Myocyte (in vitro differentiated cells): ENCODE measurements around the gene LEF1. TPM values are rescaled to one million over a fixed set of nuclear protein-coding genes. Genes with fewer than 3 reads are reported as not detected.
"Not testable (repeated sequence)": the region's sequence is repeated elsewhere in the genome, so short reads cannot be mapped to it uniquely, and the experiment has no call there.

Source experiments
- DNase-seq: peaks from one replicate; pipeline ENCODE4 v3.0.0-alpha.2; 2012; ENCODE audit warnings: low read depth
- total RNA-seq: library from RNA; depleted of rRNA; stranded (reverse); fragments of >200 nt; gene quantifications from 2 replicates; pipeline ENCODE4 v1.2.3, GENCODE V29; 2014

Gene LEF1
- total RNA-seq, 1 donor from 2014 or later, result 3.0 TPM

DNA sequence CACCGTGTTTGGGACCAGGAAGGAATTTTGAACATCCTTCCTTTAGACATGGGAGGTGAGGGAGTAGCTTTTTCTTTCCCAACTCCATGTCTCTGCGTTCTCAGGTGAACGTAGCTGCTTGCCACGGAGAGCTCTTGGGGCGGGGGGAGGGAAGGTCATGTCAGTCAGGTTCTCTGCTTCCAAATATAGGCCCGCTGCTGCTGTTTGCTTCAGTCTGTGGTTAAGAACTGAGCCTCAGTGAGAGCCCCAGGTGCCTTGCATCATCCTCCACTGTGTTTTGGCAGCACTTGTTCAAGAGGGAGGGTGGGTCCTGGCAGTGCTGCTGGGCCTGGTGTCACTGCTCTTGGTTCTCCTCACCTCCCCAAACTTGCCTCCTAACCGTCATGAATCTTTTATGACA lies 132.5 kb downstream of the LEF1 start:
- DNase-seq, result no peak

DNA sequence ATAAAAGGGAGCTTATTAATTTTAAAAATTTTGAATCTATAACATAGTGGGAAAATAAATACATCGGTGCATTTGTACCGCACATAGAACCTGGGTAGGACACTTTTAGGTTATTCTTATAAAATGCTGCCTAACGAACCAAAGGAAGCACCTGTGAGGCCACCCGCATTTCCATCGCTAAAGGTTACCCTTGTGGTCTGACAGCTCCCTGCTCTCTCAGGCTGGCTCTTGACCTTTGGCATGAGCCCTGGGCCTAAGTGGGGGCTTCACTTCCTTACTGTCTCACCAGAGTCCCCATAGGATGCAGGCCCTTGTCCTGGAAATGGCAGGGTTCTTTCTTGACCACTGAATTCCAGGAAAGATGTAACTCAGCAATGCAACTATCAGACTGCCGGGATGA lies 133.0 kb downstream of the LEF1 start:
- no peak for DNase-seq

DNA sequence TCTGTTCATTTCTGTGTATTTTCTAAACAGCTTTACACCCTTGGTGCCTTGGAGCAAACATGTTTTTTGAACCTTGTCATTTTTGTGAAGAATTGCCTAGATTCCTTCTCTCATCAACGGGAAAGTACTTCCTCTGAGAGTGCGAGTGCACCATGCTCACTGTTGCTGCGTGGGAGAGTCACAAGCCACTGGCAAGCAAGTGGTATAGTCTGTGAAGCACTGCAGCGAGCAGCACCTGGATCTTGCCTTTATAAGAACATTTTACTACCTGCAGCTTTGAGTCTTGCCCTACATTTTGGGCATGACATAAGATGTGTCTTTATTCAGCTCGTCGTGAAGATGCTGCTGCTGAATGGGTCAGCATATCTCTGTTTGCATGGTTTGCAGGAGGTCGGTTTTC lies 134.2 kb downstream of the LEF1 start:
- DNase-seq, result no peak

DNA sequence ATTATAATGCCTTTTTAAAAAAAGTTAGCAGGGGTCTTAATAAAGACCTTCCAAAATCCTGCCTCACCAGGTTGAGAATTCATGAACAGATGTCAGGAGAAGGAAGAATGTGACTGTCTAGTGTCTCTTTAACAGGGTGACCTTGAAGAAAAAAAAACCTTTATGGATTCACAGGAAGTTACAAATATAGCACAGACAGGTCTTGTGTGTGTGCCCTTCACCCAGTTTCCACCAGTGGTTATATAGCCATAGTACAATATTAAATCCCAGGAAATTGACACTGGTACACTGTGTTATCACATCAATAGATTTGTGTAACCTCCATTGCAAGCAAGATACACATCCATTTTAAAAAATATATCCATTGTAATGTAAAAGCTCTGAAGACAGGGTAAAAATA lies 135.4 kb downstream of the LEF1 start:
- DNase-seq, result no peak

DNA sequence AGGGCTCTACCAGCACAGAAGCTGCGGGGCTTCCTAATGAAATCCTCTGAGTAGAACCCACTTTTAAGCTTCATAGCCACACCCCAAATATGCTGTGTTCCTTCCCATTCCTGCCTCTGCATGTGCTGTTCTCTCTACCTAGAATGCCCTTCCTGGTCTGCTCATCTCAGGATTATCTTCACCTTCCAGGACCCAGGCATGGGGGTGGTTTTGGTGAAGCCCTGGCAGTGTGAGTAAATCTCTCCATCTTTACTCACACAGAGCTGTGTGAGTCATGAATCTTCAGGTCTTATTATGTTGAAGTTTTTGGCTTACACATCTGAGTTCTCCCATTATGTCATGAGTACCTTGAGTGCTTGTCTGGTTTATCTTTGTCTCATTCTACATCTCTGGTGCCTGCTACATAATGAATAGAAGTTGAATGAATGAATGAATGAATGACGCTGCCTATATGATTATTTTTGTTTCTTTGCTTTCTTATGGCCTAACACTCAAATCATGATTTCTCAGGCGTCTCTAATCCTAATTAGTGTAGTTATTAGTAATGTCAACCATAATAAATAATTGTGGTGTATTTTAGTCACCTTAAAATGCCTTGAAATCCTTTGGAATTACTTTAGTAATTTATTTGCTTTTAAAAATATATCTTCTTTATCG lies 137.2 kb downstream of the LEF1 start:
- no peak for DNase-seq

DNA sequence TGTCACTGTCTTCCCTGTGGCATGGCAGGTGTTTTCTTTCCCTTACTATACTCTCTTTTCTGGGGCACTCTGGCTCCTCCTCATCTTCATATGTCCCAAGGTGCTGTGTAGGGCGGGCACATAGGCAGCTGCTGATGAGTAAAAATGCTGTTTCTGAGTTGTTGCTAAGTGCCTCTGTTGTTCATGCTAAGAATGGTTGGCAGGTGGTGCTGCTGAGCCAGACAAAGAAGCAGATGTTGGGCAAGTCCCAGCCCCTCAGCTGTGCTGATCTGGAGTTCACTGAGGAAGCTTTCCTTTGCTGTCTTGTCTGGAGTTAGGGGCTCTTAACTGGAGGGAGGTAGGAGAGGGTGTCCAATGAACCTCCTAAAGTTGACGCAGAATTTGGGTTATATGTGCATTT lies 138.4 kb downstream of the LEF1 start:
- peak; percentile 83 for DNase-seq

DNA sequence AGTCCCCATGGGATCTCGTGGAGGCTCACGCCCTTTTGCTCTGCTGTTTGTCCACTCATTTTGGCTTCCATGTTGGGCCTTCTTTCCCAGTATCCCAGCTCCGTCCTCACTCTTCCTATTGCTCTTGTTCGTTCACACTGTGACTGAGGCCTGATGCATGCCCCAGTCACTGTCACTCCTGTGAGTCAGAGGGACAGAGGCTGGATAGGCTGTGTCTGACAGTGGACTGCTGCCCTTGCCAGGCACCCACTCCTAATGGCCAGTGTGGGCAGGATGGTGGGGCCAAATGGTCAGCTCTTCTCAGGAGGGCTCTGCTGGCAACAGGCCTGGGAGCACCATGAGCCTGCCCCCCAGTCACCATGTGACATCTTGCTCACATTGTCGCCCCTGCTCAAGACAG lies 139.0 kb downstream of the LEF1 start:
- peak; percentile 50 for DNase-seq

DNA sequence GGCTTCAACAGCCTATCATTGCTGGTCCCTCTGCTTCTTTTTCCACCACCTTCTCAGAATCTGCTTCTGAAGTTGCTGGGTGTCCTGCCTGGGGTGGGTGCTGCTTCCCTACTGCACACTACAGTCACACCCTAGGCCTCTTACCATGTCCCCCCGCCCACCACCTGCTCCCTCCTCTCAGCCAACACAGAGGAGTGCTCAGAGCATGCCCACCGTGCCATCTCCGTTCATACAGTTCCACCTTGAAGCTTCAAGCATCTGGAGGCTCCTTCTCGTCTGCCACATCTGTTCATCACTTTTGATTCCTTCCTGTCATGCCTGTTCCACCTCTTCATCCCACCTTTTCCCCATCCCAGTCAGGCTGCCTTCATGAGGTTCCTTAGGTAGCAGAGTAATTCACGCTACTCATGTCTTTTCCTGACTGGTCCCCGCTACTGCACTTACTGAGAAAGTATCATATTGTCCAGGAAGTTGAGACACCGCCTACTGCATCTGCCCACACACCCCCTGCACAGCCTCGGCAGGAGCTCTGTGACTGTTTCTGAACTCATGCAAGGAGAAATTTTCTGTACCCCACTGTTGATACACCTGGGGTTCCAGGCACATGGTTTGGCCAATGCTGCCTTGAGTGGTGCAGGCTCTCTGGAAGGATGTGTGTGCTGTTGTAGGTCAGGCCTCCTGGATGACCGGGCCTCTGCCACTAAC lies 139.6 kb downstream of the LEF1 start:
- no peak for DNase-seq

DNA sequence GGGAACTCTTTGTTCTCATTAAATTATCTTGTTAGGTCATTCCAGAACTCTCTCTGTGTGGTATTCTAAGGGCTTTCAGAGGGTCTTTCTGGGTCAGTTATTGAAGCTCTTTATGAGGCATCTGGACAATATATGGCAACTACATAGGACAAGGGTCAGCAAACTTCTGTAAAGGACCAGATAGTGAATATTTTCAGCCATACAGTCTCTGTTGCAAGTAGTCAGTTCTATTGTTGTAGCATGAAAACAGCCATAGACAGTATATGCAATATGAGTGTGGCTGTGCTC lies 143.9 kb downstream of the LEF1 start:
- no peak for DNase-seq

DNA sequence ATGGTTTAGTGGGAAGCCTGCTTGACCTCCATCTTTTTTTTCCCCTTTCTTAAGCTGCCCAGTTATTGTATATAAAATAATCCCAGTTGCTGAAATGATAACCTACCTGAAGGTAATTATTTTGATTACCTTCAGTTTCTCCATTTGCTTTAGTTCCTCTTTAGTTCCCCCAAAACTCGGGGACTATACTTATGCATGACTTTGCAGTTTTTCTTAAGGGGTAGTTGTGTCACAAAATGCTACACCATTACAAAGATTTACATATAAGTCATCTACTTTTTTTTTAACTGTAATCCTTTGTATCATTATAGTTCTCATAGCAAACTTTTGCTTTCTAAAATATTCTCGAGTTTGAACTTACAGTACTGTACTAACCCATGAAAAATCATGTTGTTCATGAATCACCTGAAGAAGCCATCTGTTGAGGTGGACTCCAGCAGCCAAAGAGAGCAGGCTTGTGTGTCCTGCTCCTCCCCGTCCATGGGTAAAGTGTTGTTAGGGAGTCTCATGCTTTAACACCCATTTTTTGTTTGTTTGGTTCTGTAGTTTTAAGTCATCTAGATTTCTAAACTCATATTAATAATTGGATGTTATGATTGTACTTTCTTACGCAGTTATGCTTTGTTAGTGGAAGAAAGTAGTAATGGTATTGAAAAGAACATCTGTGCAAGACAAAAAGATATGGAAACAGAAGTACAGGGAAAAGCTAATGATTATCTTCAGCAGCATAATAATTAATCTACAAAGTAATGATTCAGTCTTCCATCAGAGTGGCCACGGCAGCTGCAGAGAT lies 144.5 kb downstream of the LEF1 start:
- DNase-seq, result no peak

DNA sequence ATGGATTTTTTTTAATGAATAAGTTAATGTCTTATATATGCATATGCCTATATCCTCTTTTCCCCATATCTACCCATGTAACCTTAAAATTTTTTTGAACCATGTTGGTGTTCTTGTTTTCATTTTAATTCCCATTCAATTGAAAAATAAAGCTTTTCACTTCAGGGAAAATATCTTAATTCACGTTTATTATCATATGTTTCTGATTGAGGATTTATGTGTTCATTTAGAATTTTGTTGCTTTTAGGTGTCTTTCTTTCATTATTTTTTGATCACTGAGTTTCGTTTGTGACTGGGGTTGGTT lies 149.9 kb downstream of the LEF1 start:
- no peak for DNase-seq

DNA sequence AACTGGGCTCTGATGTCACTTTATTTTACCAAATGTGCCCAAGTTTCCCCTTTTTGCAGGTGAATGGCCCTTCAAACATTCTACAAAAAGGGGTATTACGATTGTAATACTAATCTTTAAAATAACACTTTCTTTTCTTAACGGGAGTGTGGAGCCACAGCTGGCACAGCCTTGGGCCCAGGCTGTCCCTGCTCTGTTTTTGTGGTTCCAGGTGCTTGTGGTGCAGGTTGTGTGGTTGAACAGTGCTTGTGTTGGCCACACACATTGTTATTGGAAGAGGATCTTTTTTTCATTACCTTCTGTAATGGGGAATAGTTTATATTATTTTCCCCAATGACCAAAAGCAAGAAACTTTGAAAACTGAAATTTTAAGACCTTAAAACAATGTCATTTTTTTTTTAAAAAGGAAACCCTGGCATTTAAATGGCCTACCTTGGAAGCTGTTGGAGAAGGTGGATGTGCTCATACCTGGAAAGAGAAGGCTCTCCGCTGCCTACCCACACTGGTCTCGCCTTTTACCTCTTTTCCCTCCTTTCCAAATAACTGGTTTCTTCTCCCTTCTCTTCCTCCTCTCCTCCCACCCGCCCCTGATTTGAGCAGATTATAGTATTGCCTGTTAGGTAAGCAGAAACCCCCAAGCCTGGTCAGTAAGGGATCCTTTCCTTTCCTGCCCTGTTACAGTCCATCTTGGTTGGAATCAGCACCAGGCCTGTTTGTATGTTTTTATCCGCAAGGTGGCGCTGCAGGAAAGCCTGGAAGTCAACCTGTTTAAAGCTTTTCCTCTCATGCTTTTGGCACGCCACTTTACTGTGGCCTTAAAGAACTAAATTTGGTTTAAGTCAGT lies 150.5 kb downstream of the LEF1 start:
- DNase-seq, result peak; percentile 88

DNA sequence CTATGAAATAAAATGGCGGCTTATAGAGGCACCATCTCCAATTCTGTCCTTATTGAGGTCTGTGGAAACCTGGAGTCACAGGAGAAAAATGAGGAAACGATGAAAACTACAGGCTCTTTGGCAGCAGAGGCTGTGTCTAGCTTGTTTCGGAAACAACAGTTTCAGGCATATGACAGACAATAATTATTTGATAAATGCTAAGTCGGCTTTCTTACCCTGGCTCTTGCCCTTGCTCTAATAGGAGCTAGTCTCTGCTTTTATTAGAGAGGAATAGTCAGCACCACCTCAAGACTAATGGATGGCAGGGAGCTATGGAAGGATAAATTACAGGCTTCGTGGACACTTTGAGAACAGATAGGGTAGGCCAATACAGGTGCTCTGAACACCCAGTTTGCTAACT lies 154.8 kb downstream of the LEF1 start:
- DNase-seq, result no peak

DNA sequence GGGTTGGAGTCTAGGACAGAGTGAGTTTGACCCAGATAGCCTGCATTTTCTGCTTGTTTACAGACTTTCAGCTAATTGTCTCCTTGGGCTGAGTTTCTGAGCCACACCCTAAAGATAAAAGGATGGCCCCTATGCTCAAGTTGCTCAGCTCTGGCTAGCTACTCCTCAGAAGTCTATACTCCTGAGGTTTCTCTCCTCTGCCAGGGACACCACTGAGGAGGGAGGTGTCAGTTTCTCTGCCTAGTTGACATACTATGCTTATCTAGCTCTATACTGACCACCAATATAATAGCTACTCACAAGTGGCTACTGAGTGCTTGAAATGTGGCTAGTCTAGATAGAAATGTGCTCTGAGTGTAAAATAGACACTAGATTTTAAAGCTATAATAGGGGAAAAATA lies 155.4 kb downstream of the LEF1 start:
- no peak for DNase-seq

DNA sequence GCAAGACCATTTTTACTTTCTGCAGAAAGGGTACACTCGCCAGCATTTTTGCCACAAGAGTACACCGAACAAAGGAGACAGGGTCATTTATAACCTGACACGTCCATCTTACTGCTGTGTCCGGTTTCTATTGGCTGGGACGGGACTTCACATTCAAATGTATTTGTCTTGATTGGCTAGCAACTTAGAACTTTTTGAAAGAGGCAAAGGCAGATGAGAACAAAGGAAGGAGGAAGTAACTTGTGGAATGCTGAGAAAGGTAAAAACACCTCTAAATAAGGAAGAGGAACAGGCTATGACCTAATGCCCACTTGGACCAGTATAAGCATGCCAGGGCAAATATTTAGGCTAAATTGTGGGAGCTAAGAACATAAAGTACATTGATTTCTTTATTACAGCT lies 156.3 kb downstream of the LEF1 start:
- DNase-seq, result not testable (repeated sequence)

DNA sequence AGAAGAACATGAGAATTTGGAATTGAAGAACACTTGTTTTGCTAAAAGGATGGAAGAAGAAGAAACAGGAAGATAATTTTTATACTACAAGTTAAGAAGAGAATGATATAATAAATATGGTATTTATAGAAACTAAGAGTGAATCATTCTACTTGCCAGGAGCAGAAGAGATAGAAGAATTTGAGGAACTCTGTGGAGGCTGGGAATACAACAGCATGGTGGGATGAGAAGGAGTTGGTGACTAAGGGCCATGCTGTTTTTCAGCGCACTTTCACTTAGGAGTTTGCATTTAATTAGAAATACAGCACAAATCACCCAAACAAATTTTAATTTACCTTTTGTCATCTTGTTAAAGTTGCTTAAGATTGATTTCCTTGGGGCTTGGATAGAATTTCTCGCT lies 158.6 kb downstream of the LEF1 start:
- peak; percentile 71 for DNase-seq

DNA sequence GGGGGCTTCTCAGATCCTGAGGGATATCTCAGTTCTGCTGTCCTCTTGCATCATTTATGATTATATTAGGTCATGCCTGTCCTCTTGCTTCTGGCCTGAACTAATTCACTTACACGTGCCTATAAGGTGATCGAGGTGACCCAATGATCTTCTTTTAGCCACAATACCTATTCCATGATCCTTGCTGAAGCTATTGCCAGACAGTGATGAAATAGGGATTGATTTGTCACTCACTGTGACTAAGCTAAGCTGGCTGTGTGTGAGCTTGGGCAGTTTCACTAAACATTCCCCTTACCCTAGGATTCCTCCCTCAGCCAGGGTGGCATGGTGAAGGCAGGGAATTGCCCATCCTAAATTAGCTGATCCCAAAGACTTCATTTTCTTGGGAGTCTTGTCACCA lies 160.0 kb downstream of the LEF1 start:
- peak; percentile 55 for DNase-seq

DNA sequence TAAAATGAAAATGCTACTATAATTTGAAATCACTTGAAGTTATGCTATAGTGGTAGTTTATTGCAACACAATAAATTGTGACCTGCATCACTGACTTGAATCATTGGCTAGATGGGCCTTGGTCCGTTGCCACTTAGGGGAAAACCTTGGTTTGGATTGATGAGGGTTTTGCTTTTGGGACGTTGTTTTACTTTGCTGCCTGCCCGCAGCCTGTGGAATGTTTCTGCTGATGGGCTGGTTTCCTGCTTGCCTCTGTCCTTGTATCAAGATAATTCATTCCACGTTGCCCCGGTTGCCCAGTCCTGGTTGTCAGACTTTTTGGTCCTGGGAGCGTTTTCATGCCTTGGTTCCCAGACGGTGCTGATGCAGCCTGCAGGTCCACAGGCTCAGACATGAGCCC lies 160.7 kb downstream of the LEF1 start:
- no peak for DNase-seq

DNA sequence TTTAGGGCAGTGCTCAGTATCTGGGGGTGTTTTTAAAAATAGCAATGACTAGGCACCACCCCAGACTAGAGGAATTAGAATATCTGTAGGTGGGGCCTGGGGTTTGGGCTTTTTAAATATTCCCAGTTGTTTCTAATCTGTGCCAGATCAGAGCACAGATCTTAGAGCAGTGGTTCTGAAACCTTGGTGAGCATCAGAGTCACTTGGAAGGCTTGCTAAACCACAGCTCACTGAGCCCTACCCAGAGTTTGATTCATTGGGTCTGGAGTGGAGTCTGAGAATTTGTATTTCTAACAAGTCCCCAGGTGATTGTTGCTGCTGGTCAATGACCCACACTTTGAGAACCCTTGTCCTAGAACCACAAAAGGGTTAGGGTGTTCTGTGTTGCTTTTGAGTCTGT lies 162.4 kb downstream of the LEF1 start:
- peak; percentile 75 for DNase-seq

DNA sequence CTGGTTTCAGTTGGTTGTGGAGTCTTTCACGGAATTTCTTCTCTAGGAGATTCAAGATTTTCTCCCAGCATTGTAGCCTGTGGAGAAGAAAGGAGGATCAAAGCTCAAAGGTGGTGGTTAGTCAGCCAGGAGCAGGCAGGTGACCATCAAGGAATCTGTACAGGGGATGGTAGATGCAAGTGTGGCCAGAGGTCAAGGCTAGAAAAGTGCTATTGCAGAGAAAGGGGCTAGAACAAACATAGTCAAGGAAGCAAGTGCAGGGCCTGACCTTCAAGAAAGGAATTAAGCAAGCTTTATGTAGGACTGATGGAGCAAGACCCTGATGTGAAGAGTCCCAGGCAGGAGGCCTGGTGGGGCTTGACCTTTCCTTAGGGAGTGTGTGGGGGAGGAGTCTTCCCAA lies 162.9 kb downstream of the LEF1 start:
- DNase-seq, result no peak

DNA sequence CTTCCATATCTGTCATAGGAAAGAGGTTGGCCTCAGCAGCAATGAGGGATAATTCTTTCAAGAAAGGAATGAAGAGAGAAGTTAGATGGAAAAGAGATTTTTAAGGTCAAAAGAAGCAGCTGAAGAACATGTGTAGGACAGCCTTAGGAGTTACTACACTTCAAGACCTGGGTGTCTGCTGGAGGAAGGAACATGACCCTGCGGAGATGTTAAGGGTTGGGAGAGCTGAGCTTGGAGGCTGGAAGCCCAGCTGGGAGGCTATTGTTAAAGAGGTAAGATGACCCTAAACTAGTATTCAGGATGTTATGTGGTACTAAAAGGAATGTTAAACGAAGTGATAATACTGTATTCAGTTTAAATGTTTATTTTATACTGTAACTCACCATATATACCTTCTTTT lies 164.1 kb downstream of the LEF1 start:
- DNase-seq, result no peak

DNA sequence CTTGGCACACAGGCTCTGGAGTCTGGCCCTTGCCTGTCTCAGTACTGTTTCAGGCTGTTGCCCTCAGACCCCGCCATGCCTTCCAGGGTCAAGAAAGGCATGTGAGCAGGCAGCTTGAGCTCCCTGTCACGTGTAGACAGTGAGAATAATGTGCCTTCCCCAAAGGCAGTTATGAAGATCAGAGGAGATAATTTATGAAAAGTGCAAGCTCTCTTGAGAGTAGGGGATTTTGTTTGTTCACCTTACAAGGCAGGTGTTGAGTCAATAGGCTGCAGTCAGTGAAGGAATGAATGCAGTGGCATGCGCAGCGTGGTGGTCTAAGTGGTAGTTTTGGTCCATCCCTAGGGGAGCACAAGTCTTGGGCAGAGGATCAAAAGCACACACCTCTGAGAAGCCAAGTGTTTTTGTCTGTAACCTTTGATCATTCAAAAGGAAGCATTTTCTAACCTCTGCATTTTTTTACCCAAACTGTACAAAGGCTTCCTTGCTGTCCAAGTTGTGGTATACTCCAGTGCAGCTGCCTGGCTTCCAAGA lies 164.7 kb downstream of the LEF1 start:
- no peak for DNase-seq
